Embryonic facial prominence (tissue), 1 donor: Measurements from ENCODE around the gene OLA1.

ENCODE experiments used
- DNase-seq: peaks from one replicate; pipeline ENCODE4 v3.0.0-alpha.2; 2016; ENCODE audit errors: extremely low spot score

OLA1 gene

GRCh38 chr2:174224665-174225288, 23.6 kb downstream of the OLA1 start:
- no peak for DNase-seq

GRCh38 chr2:174224125-174224524, 24.2 kb downstream of the OLA1 start:
- no peak for DNase-seq

- DNase-seq: no peak
Observed at GRCh38 chr2:174223388-174223787, 24.9 kb downstream of the OLA1 start.

GRCh38 chr2:174222154-174222553, 26.2 kb downstream of the OLA1 start:
- no peak for DNase-seq

- no peak for DNase-seq
Observed at GRCh38 chr2:174219321-174219720, 29.0 kb downstream of the OLA1 start.

GRCh38 chr2:174218773-174219172, 29.6 kb downstream of the OLA1 start:
- no peak for DNase-seq

GRCh38 chr2:174217869-174218268, 30.5 kb downstream of the OLA1 start:
- no peak for DNase-seq

GRCh38 chr2:174211954-174212353, 36.4 kb downstream of the OLA1 start:
- DNase-seq: no peak

GRCh38 chr2:174210862-174211261, 37.5 kb downstream of the OLA1 start:
- no peak for DNase-seq

- DNase-seq: no peak
Observed at GRCh38 chr2:174209325-174209724, 39.0 kb downstream of the OLA1 start.

- no peak for DNase-seq
Observed at GRCh38 chr2:174208026-174208425, 40.3 kb downstream of the OLA1 start.

GRCh38 chr2:174205562-174205961, 42.8 kb downstream of the OLA1 start:
- no peak for DNase-seq

GRCh38 chr2:174202188-174202587, 46.1 kb downstream of the OLA1 start:
- DNase-seq: no peak

- DNase-seq: no peak
Observed at GRCh38 chr2:174198846-174199564, 49.3 kb downstream of the OLA1 start.

GRCh38 chr2:174195253-174195652, 53.1 kb downstream of the OLA1 start:
- DNase-seq: no peak

GRCh38 chr2:174193737-174194136, 54.6 kb downstream of the OLA1 start:
- no peak for DNase-seq

- DNase-seq: no peak
Observed at GRCh38 chr2:174192664-174193063, 55.7 kb downstream of the OLA1 start.

GRCh38 chr2:174191342-174192074, 56.8 kb downstream of the OLA1 start:
- no peak for DNase-seq

- no peak for DNase-seq
Observed at GRCh38 chr2:174184915-174185314, 63.4 kb downstream of the OLA1 start.

- no peak for DNase-seq
Observed at GRCh38 chr2:174184504-174184903, 63.8 kb downstream of the OLA1 start.

GRCh38 chr2:174183076-174183475, 65.3 kb downstream of the OLA1 start:
- DNase-seq: no peak

- no peak for DNase-seq
Observed at GRCh38 chr2:174181368-174181767, 67.0 kb downstream of the OLA1 start.

- no peak for DNase-seq
Observed at GRCh38 chr2:174180726-174181236, 67.6 kb downstream of the OLA1 start.
